H1 (cell line): ENCODE results near the gene VDR. TPM values are rescaled to one million over a fixed set of nuclear protein-coding genes. Genes with fewer than 3 reads are reported as not detected.

Experiments used
- CTCF ChIA-PET: fragments of 300-600 bp; sonication (Branson Sonifier 250); formaldehyde crosslinking; loops from one replicate; lab custom pipeline; 2021; ENCODE audit not compliant: partially characterized antibody; lab: Charles Lee
- POLR2A ChIA-PET: fragments of 300-600 bp; sonication (Branson Sonifier 250); formaldehyde crosslinking; loops from one replicate; lab custom pipeline; 2021; ENCODE audit warnings: inconsistent platforms; ENCODE audit not compliant: partially characterized antibody; lab: Charles Lee
- DNase-seq, 2 experiments: peaks; one replicate each; pipeline versions ENCODE4 v3.0.0 to v3.0.0-alpha.2; 2010 to 2022; ENCODE audit warnings: low spot score in 2 of 2, low read depth in 1 of 2, mixed read lengths in 1 of 2
- FAIRE-seq: peaks from 2 replicates; lab custom pipeline; 2011; peaks lifted over from hg19 to GRCh38; lab: Jason Lieb, UNC
- H2AFZ ChIP-seq: 2 replicates; pipeline ENCODE4 v1.8.1; 2012; ENCODE audit warnings: low read length, inconsistent platforms
- H2AK5ac ChIP-seq: 2 replicates; pipeline ENCODE4 v1.6.1; 2013; ENCODE audit warnings: low read depth, low read length
- H2BK120ac ChIP-seq: replicated peaks from 2 replicates; pipeline ENCODE3; 2013; ENCODE audit warnings: low read depth, low read length, inconsistent platforms
- H2BK12ac ChIP-seq: 2 replicates; pipeline ENCODE4 v1.6.1; 2013; ENCODE audit warnings: low read depth, low read length
- H2BK15ac ChIP-seq: 2 replicates; pipeline ENCODE4 v1.6.1; 2013; ENCODE audit warnings: low read length
- H2BK20ac ChIP-seq: 2 replicates; pipeline ENCODE4 v1.6.1; 2013; ENCODE audit warnings: low read length
- H2BK5ac ChIP-seq: 2 replicates; pipeline ENCODE4 v1.6.1; 2013; ENCODE audit warnings: low read depth, low read length
- H3K14ac ChIP-seq: 2 replicates; pipeline ENCODE4 v1.6.1; 2013; ENCODE audit warnings: inconsistent platforms; ENCODE audit not compliant: insufficient read length
- H3K18ac ChIP-seq: 2 replicates; pipeline ENCODE4 v1.6.1; 2013; ENCODE audit warnings: low read length; ENCODE audit errors: extremely low read depth
- H3K23ac ChIP-seq: 2 replicates; pipeline ENCODE4 v1.6.1; 2013; ENCODE audit warnings: inconsistent platforms; ENCODE audit not compliant: insufficient read length
- H3K23me2 ChIP-seq: 2 replicates; pipeline ENCODE4 v1.6.1; 2013; ENCODE audit warnings: low read depth, low read length
- H3K27ac ChIP-seq: 2 replicates; pipeline ENCODE4 v1.6.1; 2011; ENCODE audit warnings: low read depth, low read length, inconsistent platforms
- H3K27me3 ChIP-seq, 4 experiments: replicated peaks in 1 of 4; 1 replicate in 1 of 4; 2 replicates in 3 of 4; pipeline versions ENCODE4 v1.6.1 to v1.8.1; 2011 to 2013; ENCODE audit warnings: low read length in 3 of 4, mild to moderate bottlenecking in 3 of 4, inconsistent platforms in 2 of 4, mixed read lengths in 2 of 4, moderate library complexity in 1 of 4; ENCODE audit not compliant: control insufficient read depth in 3 of 4, insufficient read depth in 3 of 4; ENCODE audit errors: extremely low read depth in 1 of 4
- H3K36me3 ChIP-seq, 4 experiments: 2 replicates each; pipeline versions ENCODE4 v1.6.1 to v1.8.1; 2011 to 2013; ENCODE audit warnings: mild to moderate bottlenecking in 4 of 4, low read length in 3 of 4, moderate library complexity in 2 of 4, control low read depth in 1 of 4, inconsistent platforms in 1 of 4; ENCODE audit not compliant: insufficient read depth in 4 of 4, control insufficient read depth in 2 of 4
- H3K4ac ChIP-seq: replicated peaks from 2 replicates; pipeline ENCODE3; 2013; ENCODE audit warnings: low read length, low read depth, mixed read lengths, inconsistent platforms; ENCODE audit not compliant: insufficient read length
- H3K4me1 ChIP-seq, 4 experiments: replicated peaks in 1 of 4; 1 replicate in 1 of 4; 2 replicates in 3 of 4; pipeline versions ENCODE4 v1.6.1 to v1.8.1; 2011 to 2013; ENCODE audit warnings: low read length in 3 of 4, inconsistent platforms in 2 of 4, mixed read lengths in 1 of 4; ENCODE audit not compliant: insufficient read depth in 4 of 4, control insufficient read depth in 3 of 4
- H3K4me2 ChIP-seq, 2 experiments: 2 replicates each; pipeline versions ENCODE4 v1.6.1 to v1.8.1; 2011 to 2013; ENCODE audit warnings: low read depth in 2 of 2, low read length in 2 of 2, control low read depth in 1 of 2, inconsistent platforms in 1 of 2, mild to moderate bottlenecking in 1 of 2; ENCODE audit not compliant: insufficient read depth in 1 of 2
- H3K4me3 ChIP-seq, 4 experiments: fragments of 200-600, 300-600 bp in 1 of 4; sonication (generic), shearing (Covaris generic), sonication (Bioruptor Twin) in 1 of 4; 2 replicates each; pipeline versions ENCODE4 v1.5.1 to v1.8.1; 2011 to 2016; ENCODE audit warnings: low read length in 4 of 4, low read depth in 3 of 4, control low read depth in 2 of 4, inconsistent platforms in 2 of 4, mild to moderate bottlenecking in 2 of 4, mixed read lengths in 1 of 4, moderate library complexity in 1 of 4; ENCODE audit not compliant: insufficient read depth in 2 of 4; ENCODE audit errors: extremely low read depth in 1 of 4
- H3K56ac ChIP-seq: replicated peaks from 2 replicates; pipeline ENCODE3; 2013; ENCODE audit warnings: low read depth, mild to moderate bottlenecking, mixed read lengths, low read length, inconsistent platforms; ENCODE audit not compliant: insufficient read length
- H3K79me1 ChIP-seq: 2 replicates; pipeline ENCODE4 v1.6.1; 2013; ENCODE audit warnings: low read depth, low read length, control low read depth
- H3K79me2 ChIP-seq, 2 experiments: 2 replicates each; pipeline versions ENCODE4 v1.6.1 to v1.8.1; 2012 to 2013; ENCODE audit warnings: low read length in 2 of 2, mild to moderate bottlenecking in 2 of 2, inconsistent platforms in 1 of 2; ENCODE audit not compliant: insufficient read depth in 2 of 2, control insufficient read depth in 1 of 2
- H3K9ac ChIP-seq, 4 experiments: replicated peaks in 1 of 4; 1 replicate in 1 of 4; 2 replicates in 3 of 4; pipeline versions ENCODE4 v1.6.1 to v1.8.1; 2011 to 2013; ENCODE audit warnings: low read depth in 3 of 4, low read length in 3 of 4, control low read depth in 2 of 4, mild to moderate bottlenecking in 2 of 4, moderate library complexity in 2 of 4, inconsistent platforms in 1 of 4; ENCODE audit errors: extremely low read depth in 1 of 4
- H3K9me3 ChIP-seq, 2 experiments: 2 replicates each; pipeline versions ENCODE4 v1.6.1 to v1.8.1; 2012 to 2013; ENCODE audit warnings: mild to moderate bottlenecking in 2 of 2, moderate library complexity in 2 of 2, control low read depth in 1 of 2, inconsistent platforms in 1 of 2, low read depth in 1 of 2, low read length in 1 of 2, mixed read lengths in 1 of 2; ENCODE audit not compliant: insufficient read depth in 2 of 2
- H4K20me1 ChIP-seq, 2 experiments: replicated peaks in 1 of 2; 2 replicates each; pipeline versions ENCODE3 to v1.8.1; 2011 to 2013; ENCODE audit warnings: inconsistent platforms in 2 of 2, low read length in 2 of 2, mild to moderate bottlenecking in 1 of 2; ENCODE audit not compliant: insufficient read depth in 2 of 2, control insufficient read depth in 1 of 2
- H4K5ac ChIP-seq: 2 replicates; pipeline ENCODE4 v1.6.1; 2013; ENCODE audit warnings: low read length, low read depth, mixed read lengths, inconsistent platforms; ENCODE audit not compliant: insufficient read length
- H4K8ac ChIP-seq: 2 replicates; pipeline ENCODE4 v1.8.0; 2013; ENCODE audit warnings: mild to moderate bottlenecking, moderate library complexity, low read length, inconsistent platforms; ENCODE audit not compliant: insufficient read depth; ENCODE audit errors: extremely low read depth
- H4K91ac ChIP-seq: replicated peaks from 2 replicates; pipeline ENCODE3; 2013; ENCODE audit warnings: low read length, mixed read lengths, inconsistent platforms; ENCODE audit not compliant: insufficient read length
- BCL11A ChIP-seq, 2 experiments: IDR thresholded peaks; one replicate each; pipeline ENCODE4 v1.6.1; 2011; ENCODE audit warnings: low read depth in 2 of 2, low read length in 2 of 2, mild to moderate bottlenecking in 2 of 2
- CHD2 ChIP-seq: IDR thresholded peaks from 2 replicates; pipeline ENCODE4 v1.6.1; 2012; ENCODE audit warnings: low read length, improper control_type of control experiment
- FOSL1 ChIP-seq: IDR thresholded peaks from 2 replicates; pipeline ENCODE4 v1.6.1; 2011; ENCODE audit warnings: mild to moderate bottlenecking, low read depth, low read length, moderate library complexity; ENCODE audit not compliant: insufficient read depth
- HDAC2 ChIP-seq, 2 experiments: fragments of 300-600 bp in 1 of 2; sonication (generic) in 1 of 2; IDR thresholded peaks; 2 replicates each; pipeline ENCODE4 v1.6.1; 2011 to 2012; ENCODE audit warnings: low read depth in 2 of 2, low read length in 2 of 2, mild to moderate bottlenecking in 2 of 2, moderate library complexity in 2 of 2, borderline replicate concordance in 1 of 2, inconsistent platforms in 1 of 2
- HDAC6 ChIP-seq: IDR thresholded peaks from one replicate; pipeline ENCODE4 v1.7.1; 2012; ENCODE audit warnings: low read depth, mild to moderate bottlenecking, inconsistent platforms, low read length, moderate library complexity
- KDM4A ChIP-seq: IDR thresholded peaks from one replicate; pipeline ENCODE4 v1.7.1; 2012; ENCODE audit warnings: low read depth, mild to moderate bottlenecking, moderate library complexity, low read length, inconsistent platforms; ENCODE audit not compliant: severe bottlenecking
- MAFK ChIP-seq: IDR thresholded peaks from 2 replicates; pipeline ENCODE4 v1.6.1; 2012; ENCODE audit warnings: low read depth, mild to moderate bottlenecking, improper control_type of control experiment, low read length
- PHF8 ChIP-seq: fragments of 200-600 bp; sonication (generic); conservative IDR thresholded peaks from 2 replicates; pipeline ENCODE4 v1.7.1; 2012; ENCODE audit warnings: low read depth, mild to moderate bottlenecking, inconsistent platforms, low read length, moderate library complexity
- POLR2AphosphoS5 ChIP-seq: IDR thresholded peaks from 2 replicates; pipeline ENCODE4 v1.6.1; 2011; ENCODE audit warnings: low read depth, low read length
- RFX5 ChIP-seq: IDR thresholded peaks from 2 replicates; pipeline ENCODE4 v1.6.1; 2011; ENCODE audit warnings: low read depth, low read length, improper control_type of control experiment, borderline replicate concordance
- SIN3A ChIP-seq, 2 experiments: IDR thresholded peaks in 1 of 2; conservative IDR thresholded peaks in 1 of 2; 2 replicates each; pipeline ENCODE4 v1.6.1; 2011 to 2012; ENCODE audit warnings: low read length in 2 of 2, improper control_type of control experiment in 1 of 2, low read depth in 1 of 2, mild to moderate bottlenecking in 1 of 2
- SP4 ChIP-seq: IDR thresholded peaks from 2 replicates; pipeline ENCODE4 v1.6.1; 2012; ENCODE audit warnings: low read length, inconsistent platforms
- TAF1 ChIP-seq: IDR thresholded peaks from 2 replicates; pipeline ENCODE4 v1.6.1; 2011; ENCODE audit warnings: mild to moderate bottlenecking, low read depth, low read length
- TBP ChIP-seq: IDR thresholded peaks from 2 replicates; pipeline ENCODE4 v1.6.1; 2011; ENCODE audit warnings: low read depth, low read length, improper control_type of control experiment
- WGBS, 2 experiments: shearing (Covaris generic) in 1 of 2; methylation state at CpG; one replicate each; pipeline versions ENCODE4 v1.1.6 to v1.1.7; 2013 to 2015; ENCODE audit warnings: low lambda C conversion rate in 2 of 2, mixed read lengths in 2 of 2, inconsistent platforms in 1 of 2, low coverage in 1 of 2, missing lambda C conversion rate in 1 of 2; ENCODE audit not compliant: insufficient replicate concordance in 2 of 2, insufficient coverage in 1 of 2, insufficient read length in 1 of 2; ENCODE audit errors: extremely low coverage in 1 of 2, missing lambda C conversion rate in 1 of 2; 5-methylcytosine and 5-hydroxymethylcytosine counted together
- polyA plus RNA-seq, 7 experiments: library from polyadenylated mRNA; depleted of rRNA in 3 of 7; stranded (reverse) in 5 of 7; unstranded in 2 of 7; fragments of >200 nt in 5 of 7; fragments of 200-250 nt in 2 of 7; gene quantifications; 1 replicate in 5 of 7; 2 replicates in 1 of 7; 4 replicates in 1 of 7; pipeline versions ENCODE4 v1.2.1 to v1.2.3, GENCODE V29; 2011 to 2013; ENCODE audit warnings: missing spikeins in 2 of 7, mixed read lengths in 2 of 7
- total RNA-seq: library from RNA; stranded (reverse); fragmentation: NEBNext Ultra II Directional; extraction: Animal tissue kit (Norgen Biotek cat#: 25700); gene quantifications from 2 replicates; pipeline ENCODE4 v1.2.1, GENCODE V29; 2021

Gene VDR
- total and polyA plus RNA-seq, 2 of the 8 experiments (the other 6 are each of a cell fraction or from before 2014, with no cell fraction given), result 0.44 to 0.65 TPM

- H3K23ac ChIP-seq, result no peak overlapping the region
- H3K14ac ChIP-seq, result no peak overlapping the region
- H3K9me3 ChIP-seq, result no peaks in the 10 kb centered on the region
- no peak overlapping the region for H3K9ac ChIP-seq
- H3K23me2 ChIP-seq, result peaks cover 9% of the 10 kb centered on the region
- H2BK12ac ChIP-seq, result peak overlapping the region; percentile 96
- H3K79me2 ChIP-seq, result peaks cover 0 to 31% of the 10 kb centered on the region in 2 experiments; a peak in 2 of 4 replicates
- peak overlapping the region; percentile 98 for H4K91ac ChIP-seq
- peak overlapping the region; percentile 93 for H3K4ac ChIP-seq
- DNase-seq (no peak), FAIRE-seq (no peak)
- H4K8ac ChIP-seq, result no peak overlapping the region
- 93% methylated on average over 4 of the region's 4 CpGs; no CpG with 5 or more reads in 1 of the 2 experiments for WGBS, 2 experiments
- H3K56ac ChIP-seq, result no peak overlapping the region
- peaks cover 1 to 42% (median 34%) of the 10 kb centered on the region in 4 experiments for H3K4me1 ChIP-seq
- H2AFZ ChIP-seq, result no peak overlapping the region; the same call in 1 of the 2 replicates
- no peak overlapping the region for H3K27ac ChIP-seq
- no peaks in the 10 kb centered on the region; a peak in 2 of 7 replicates for H3K27me3 ChIP-seq
- H3K4me3 ChIP-seq, result peak overlapping the region in 1 of 4 experiments; percentile 79; a peak in 2 of 8 replicates
- peak overlapping the region; percentile 66 for H2BK15ac ChIP-seq
- ChIA-PET POLR2A (interaction anchor here (0.8 to 29.3 kb wide), 11 partner anchors 9 to 88 kb away, joined by 3 to 480 read pairs (median 6); no protein-coding TSS in a partner anchor), CTCF (interaction anchor here (0.7 to 58.8 kb wide), 9 partner anchors 11 to 197 kb away, joined by 3 to 2001 read pairs (median 5); partner anchors contain the start of gene RAPGEF3)
- peaks cover 2 to 6% of the 10 kb centered on the region in 2 experiments for H4K20me1 ChIP-seq
- peak overlapping the region; percentile 7 for H2BK120ac ChIP-seq
- H4K5ac ChIP-seq, result peak overlapping the region; percentile 41
- peak overlapping the region; percentile 91; the same call in 1 of the 2 replicates for H3K18ac ChIP-seq
- peak overlapping the region; percentile 67 for H2AK5ac ChIP-seq
- H2BK5ac ChIP-seq, result peak overlapping the region; percentile 100
- H3K36me3 ChIP-seq, result no peaks in the 10 kb centered on the region
- peak overlapping the region; percentile 94 to 99; a peak in 3 of 4 replicates for H3K4me2 ChIP-seq
- H2BK20ac ChIP-seq, result peak overlapping the region; percentile 29; the same call in 1 of the 2 replicates
- peaks cover 8% of the 10 kb centered on the region for H3K79me1 ChIP-seq
- TF ChIP-seq HDAC2 (IDR thresholded peaks at IDR 0.05; ENCODE audit: borderline replicate concordance in 1 of 2, low read depth in 2 of 2, low read length in 2 of 2), result no peak
- TF ChIP-seq FOSL1, result no peak
- TF ChIP-seq RFX5, result no peak
- TF ChIP-seq MAFK, result no peak
- TF ChIP-seq HDAC6, result no peak
- no peak for TF ChIP-seq TBP
- no peak for TF ChIP-seq SIN3A (conservative IDR thresholded peaks at IDR 0.05 in 1 of 2, IDR thresholded peaks at IDR 0.05 in 1 of 2; ENCODE audit: low read depth in 1 of 2, low read length in 2 of 2)
- no peak for TF ChIP-seq BCL11A (IDR thresholded peaks at IDR 0.05; ENCODE audit: low read depth in 2 of 2, low read length in 2 of 2)
- no peak for TF ChIP-seq KDM4A
- TF ChIP-seq TAF1, result no peak
- no peak for TF ChIP-seq CHD2
- no peak for TF ChIP-seq POLR2AphosphoS5
- TF ChIP-seq SP4, result no peak
- no peak for TF ChIP-seq PHF8
Measured at GRCh38 chr12:47821346-47821706, 83.5 kb downstream of the VDR start.
